K562 (cell line): ENCODE data around the gene RHOC.
"Not testable (repeated sequence)": the region's sequence is repeated elsewhere in the genome, so short reads cannot be mapped to it uniquely, and the experiment has no call there.

Experiments
- ARNT ChIP-seq, 2 experiments: fragments of 450-650 bp; IDR thresholded peaks; 2 replicates each; pipeline ENCODE4 v1.6.1; 2016; ENCODE audit warnings: mild to moderate bottlenecking in 1 of 2
- CREM ChIP-seq: IDR thresholded peaks from 2 replicates; pipeline ENCODE4 v1.6.1; 2014; ENCODE audit warnings: antibody characterized with exemption, low read depth
- CTCF ChIP-seq, 3 experiments: IDR thresholded peaks in 2 of 3; conservative IDR thresholded peaks in 1 of 3; 2 replicates each; pipeline ENCODE4 v1.5.1; 2011 to 2012; ENCODE audit warnings: low read length in 3 of 3, mild to moderate bottlenecking in 3 of 3, control low read depth in 2 of 3, improper control_type of control experiment in 1 of 3, inconsistent platforms in 1 of 3, low read depth in 1 of 3, mixed read lengths in 1 of 3, moderate library complexity in 1 of 3; ENCODE audit not compliant: insufficient read depth in 2 of 3
- EZH2 ChIP-seq: IDR thresholded peaks from 2 replicates; pipeline ENCODE4 v1.6.1; 2012; ENCODE audit warnings: low read depth, mild to moderate bottlenecking, inconsistent platforms, low read length, borderline replicate concordance
- FOXJ3 ChIP-seq: sonication (generic); formaldehyde crosslinking; IDR thresholded peaks from 2 replicates; pipeline ENCODE4 v1.4.0; 2020; ENCODE audit warnings: mild to moderate bottlenecking, missing genetic modification reagents
- NFE2L1 ChIP-seq: fragments of 450-650 bp; IDR thresholded peaks from 2 replicates; pipeline ENCODE4 v1.6.1; 2016; ENCODE audit warnings: missing genetic modification characterization, low read depth, mild to moderate bottlenecking, missing compliant biosample characterization, moderate library complexity, borderline replicate concordance
- NRF1 ChIP-seq, 2 experiments: fragments of 450-650 bp; IDR thresholded peaks in 1 of 2; conservative IDR thresholded peaks in 1 of 2; 2 replicates each; pipeline ENCODE4 v1.6.1; 2014; ENCODE audit warnings: mild to moderate bottlenecking in 2 of 2
- SRSF3 ChIP-seq: fragments of 200-400 bp; formaldehyde crosslinking; IDR thresholded peaks from 2 replicates; pipeline ENCODE4 v1.6.1; 2016; ENCODE audit warnings: mild to moderate bottlenecking, low read length, moderate library complexity; ENCODE audit not compliant: insufficient read depth
- SRSF9 ChIP-seq: fragments of 200-400 bp; formaldehyde crosslinking; IDR thresholded peaks from 2 replicates; pipeline ENCODE4 v1.6.1; 2017; ENCODE audit warnings: low read depth, low read length, borderline replicate concordance
- TAF1 ChIP-seq: IDR thresholded peaks from 2 replicates; pipeline ENCODE4 v1.6.1; 2011; ENCODE audit warnings: mild to moderate bottlenecking, low read length, moderate library complexity; ENCODE audit not compliant: insufficient read depth, control insufficient read depth, severe bottlenecking; ENCODE audit errors: extremely low read depth
- ZFX ChIP-seq: sonication (generic); formaldehyde crosslinking; IDR thresholded peaks from 2 replicates; pipeline ENCODE4 v1.8.0; 2022; ENCODE audit warnings: mild to moderate bottlenecking, missing genetic modification reagents, moderate library complexity
- ZNF224 ChIP-seq: sonication (generic); formaldehyde crosslinking; IDR thresholded peaks from 2 replicates; pipeline ENCODE4 v1.8.0; 2022; ENCODE audit warnings: mild to moderate bottlenecking, missing genetic modification reagents

DNA sequence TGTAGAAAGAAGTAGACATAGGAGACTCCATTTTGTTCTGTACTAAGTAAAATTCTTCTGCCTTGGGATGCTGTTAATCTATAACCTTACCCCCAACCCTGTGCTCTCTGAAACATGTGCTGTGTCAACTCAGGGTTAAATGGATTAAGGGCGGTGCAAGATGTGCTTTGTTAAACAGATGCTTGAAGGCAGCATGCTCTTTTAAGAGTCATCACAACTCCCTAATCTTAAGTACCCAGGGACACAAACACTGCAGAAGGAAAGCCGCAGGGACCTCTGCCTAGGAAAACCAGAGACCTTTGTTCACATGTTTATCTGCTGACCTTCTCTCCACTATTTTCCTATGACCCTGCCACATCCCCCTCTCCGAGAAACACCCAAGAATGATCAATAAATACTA is 22.1 kb upstream of the RHOC start:
- not testable (repeated sequence) for TF ChIP-seq NFE2L1 (tag); NRF1 (conservative IDR thresholded peaks at IDR 0.05 in 1 of 2, IDR thresholded peaks at IDR 0.05 in 1 of 2); ZFX (CRISPR knock-in tag); CTCF (IDR thresholded peaks at IDR 0.05 in 2 of 3, conservative IDR thresholded peaks at IDR 0.05 in 1 of 3; ENCODE audit: insufficient read depth in 2 of 3, low read depth in 1 of 3, low read length in 3 of 3); SRSF3; SRSF9; EZH2; FOXJ3 (CRISPR knock-in tag); CREM; TAF1; ARNT (IDR thresholded peaks at IDR 0.05); ZNF224 (CRISPR knock-in tag)
